GM18873 (cell line): ENCODE results near the gene HPRT1.

Experiments
- ATAC-seq: cut with Tn5 transposase; IDR thresholded peaks from one replicate; pipeline ENCODE4 v1.9.1; 2021; ENCODE audit warnings: mild to moderate bottlenecking, moderate library complexity, moderate number of reproducible peaks; ENCODE audit not compliant: unreplicated experiment, low FRiP score

Gene HPRT1

GRCh38 chrX:134470013-134470412 is 10.0 kb downstream of the HPRT1 start:
- no peak for ATAC-seq

- no peak for ATAC-seq
Observed at GRCh38 chrX:134472041-134472440, 12.1 kb downstream of the HPRT1 start.

DNA sequence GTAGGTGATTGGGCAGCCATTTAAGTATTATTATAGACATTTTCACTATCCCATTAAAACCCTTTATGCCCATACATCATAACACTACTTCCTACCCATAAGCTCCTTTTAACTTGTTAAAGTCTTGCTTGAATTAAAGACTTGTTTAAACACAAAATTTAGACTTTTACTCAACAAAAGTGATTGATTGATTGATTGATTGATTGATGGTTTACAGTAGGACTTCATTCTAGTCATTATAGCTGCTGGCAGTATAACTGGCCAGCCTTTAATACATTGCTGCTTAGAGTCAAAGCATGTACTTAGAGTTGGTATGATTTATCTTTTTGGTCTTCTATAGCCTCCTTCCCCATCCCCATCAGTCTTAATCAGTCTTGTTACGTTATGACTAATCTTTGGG is 16.3 kb downstream of the HPRT1 start:
- ATAC-seq = no peak

GRCh38 chrX:134478374-134478773 is 18.4 kb downstream of the HPRT1 start:
- no peak for ATAC-seq

DNA sequence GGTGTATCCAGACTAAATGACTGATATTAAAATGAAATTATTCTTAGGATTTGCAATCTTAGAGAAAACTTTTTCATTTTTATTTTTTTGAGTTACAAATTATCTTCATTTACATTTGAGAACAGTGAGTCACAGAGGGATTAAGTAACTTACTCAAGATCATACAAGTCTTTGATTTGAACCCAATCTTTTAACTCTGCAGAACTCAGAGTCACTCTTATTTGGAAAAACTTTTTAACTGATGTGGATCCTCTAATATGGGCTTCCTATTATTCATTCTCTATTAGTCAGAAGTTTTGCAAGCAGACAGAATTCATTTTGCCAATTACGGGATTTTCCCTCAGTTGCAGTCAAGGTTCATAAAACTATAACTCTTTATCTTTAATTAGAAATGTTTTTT is 20.1 kb downstream of the HPRT1 start:
- ATAC-seq = no peak

DNA sequence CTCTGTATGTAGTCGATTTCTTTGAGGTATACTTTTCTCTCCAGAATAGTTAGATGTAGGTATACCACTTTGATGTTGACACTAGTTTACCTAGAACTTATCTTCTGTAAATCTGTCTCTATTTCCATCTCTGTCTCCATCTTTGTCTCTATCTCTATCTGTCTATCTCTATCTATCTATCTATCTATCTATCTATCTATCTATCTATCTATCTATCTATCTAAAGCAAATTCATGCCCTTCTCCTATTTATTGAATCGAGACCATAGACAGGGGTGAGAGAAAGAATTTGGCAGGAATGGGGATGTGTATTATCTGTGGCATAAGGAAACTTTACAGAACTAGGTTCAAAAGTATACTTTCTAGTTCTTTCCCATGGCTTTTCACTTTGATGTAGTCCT is 21.4 kb downstream of the HPRT1 start:
- no peak for ATAC-seq

GRCh38 chrX:134482371-134482770 is 22.4 kb downstream of the HPRT1 start:
- no peak for ATAC-seq

- ATAC-seq = no peak
Observed at GRCh38 chrX:134484039-134484438, 24.1 kb downstream of the HPRT1 start.

- no peak for ATAC-seq
Observed at GRCh38 chrX:134501941-134502340, 42.0 kb downstream of the HPRT1 start.

- no peak for ATAC-seq
Observed at GRCh38 chrX:134502686-134503085, 42.7 kb downstream of the HPRT1 start.

GRCh38 chrX:134512566-134512965 is 52.6 kb downstream of the HPRT1 start:
- no peak for ATAC-seq

GRCh38 chrX:134513091-134513490 is 53.1 kb downstream of the HPRT1 start:
- no peak for ATAC-seq

GRCh38 chrX:134520860-134521390 is 61.0 kb downstream of the HPRT1 start:
- ATAC-seq = no peak

GRCh38 chrX:134524181-134524580 is 64.2 kb downstream of the HPRT1 start:
- no peak for ATAC-seq

- ATAC-seq = no peak
Observed at GRCh38 chrX:134525086-134525792, 65.3 kb downstream of the HPRT1 start.

DNA sequence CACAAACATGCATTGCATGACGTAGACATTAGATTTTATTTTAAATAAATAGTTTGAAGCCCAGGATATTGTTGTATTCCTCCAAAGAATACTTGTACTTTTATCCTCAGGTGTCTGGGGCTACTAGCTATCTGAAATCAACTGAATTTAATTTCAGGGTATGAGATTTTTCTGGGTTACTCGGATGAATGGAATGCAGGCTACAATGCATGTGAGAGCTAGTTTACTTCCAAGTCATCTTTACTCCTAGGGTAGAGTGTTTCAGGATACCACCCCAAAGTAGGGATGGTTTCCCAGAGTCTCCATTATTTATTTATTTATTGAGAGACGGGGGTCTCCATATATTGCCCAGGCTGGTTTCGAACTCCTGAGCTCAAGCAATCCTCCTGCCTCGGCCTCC is 66.4 kb downstream of the HPRT1 start:
- no peak for ATAC-seq

DNA sequence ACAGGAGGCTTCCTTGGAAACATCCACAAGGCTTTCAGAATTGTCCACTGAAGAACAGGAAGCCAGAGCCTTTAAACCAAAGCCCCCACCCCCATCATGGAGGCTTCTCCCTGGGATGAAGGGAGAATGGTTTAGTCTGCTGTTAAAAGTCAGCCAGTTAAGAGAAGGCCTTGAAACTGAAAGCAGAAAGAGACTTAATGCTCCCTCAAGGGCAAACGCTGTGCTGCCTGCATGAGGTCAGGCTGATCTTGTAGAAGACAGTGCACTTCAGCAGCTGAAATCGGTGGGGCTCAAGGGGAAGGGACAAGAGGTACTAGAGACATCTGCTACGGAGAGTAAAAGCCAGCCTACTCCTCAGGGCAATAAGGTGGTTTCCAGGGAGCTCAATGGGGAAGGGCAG is 69.0 kb downstream of the HPRT1 start:
- no peak for ATAC-seq

DNA sequence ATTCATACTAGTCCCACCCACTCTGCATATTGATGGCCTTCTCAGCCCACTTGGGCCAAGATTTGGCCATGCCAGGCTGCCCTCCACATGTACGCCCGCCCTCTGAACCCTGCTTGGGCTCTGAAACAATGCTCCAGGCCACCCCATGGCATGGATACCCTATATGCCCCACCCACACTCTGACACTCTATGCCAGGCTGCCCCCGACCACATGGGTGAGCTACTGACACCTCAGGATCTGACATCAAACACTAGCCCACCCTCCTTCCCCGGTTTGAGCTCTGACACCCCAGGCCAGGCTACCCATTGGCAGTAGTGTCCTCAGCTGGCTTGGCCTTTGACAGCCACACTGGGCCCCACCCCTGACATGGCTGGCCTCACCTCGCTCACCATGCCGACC is 69.5 kb downstream of the HPRT1 start:
- ATAC-seq = no peak

GRCh38 chrX:134530845-134531244 is 70.9 kb downstream of the HPRT1 start:
- ATAC-seq = no peak

GRCh38 chrX:134533352-134533751 is 73.4 kb downstream of the HPRT1 start:
- ATAC-seq = no peak

DNA sequence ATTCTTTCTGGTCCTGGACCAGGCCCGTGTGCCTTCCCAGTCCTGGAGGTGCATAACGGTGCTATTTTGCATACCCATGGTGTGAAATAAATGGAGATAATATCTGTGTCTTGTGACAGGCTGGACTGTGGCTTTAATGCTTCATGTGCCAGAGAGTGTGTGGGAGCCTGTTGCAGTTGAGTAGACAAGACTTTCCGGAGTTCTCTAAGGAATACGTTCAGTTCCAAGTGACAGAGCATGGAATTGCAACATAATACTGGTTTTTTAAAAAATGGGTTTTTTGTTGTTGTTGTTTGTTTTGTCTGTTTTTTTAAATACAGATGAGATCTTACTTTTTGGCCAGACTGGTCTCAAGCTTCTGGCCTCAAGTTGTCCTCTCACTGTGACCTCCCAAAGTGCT is 74.0 kb downstream of the HPRT1 start:
- ATAC-seq = no peak

DNA sequence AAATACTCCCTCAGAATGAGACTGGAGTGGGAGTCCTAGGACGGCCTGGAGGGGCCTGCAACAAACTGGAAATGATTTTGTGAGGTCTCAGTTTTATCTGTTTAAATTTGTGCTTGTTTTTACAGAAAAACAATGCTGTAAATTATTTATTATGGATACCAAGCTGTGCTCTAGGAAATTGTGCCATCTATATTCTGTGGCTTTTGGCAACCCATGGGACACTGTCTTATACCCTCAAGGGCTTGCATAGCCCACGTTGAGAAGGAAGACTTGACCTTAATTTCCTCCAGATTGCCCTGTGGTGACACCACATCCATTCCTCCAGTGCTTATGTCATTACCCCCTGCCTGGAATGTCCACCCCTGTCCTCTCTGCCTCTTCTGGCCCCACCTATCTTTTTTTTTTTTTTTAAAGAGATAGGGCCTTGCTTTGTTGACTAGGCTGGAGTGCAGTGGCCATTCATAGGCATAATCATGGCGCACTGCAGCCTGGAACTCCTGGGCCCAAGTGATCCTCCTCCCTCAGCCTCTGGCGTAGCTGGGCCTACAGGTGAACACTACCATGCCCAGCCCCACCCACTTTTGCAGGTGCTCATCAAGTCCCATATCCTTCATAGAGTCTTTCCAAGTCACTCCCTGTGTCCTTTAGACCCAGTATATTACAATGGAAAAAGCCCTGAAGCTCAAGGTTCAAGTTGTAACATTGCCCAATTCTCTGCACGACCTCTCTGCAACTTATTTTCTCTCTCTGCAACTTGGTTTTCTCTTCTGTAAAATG is 77.4 kb downstream of the HPRT1 start:
- ATAC-seq = no peak
